ENCODE results near the gene NIPSNAP3A.

The NIPSNAP3A gene

DNA sequence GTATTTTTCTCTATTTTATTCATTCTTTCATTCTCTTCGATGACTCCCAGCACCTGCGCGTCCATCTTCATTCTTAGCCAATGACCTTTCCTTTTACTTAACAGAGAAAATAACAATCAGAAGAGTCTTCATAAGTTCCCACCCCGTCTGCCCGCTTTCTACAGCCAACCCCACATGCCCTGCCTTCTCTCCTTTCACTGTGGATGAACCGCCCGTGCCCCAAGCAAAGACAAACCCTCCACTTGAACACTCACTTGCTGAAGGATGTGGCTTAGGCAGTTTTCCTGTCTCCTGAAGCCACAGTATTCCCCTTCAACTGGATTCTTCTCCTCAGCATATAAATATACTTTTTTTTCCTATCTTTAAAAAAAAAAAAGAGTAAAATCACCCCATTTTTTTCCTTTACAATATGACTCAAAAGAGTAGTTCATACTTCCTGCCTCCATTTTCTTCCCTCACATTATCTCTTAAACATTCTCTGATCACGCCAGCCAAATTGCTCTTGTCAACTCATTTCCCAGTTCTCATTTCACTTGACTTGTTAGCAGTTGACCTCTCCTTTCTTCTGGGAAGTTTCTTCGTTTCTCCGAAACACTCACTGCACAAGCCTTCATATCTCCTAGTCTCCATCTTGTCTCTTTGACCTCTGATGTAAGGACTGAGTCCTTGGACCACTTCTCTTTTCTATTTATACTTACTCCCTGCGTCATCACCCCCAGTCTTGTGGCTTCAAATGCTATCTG is 27.5 kb downstream of the NIPSNAP3A start:
- no peak for DNase-seq

DNA sequence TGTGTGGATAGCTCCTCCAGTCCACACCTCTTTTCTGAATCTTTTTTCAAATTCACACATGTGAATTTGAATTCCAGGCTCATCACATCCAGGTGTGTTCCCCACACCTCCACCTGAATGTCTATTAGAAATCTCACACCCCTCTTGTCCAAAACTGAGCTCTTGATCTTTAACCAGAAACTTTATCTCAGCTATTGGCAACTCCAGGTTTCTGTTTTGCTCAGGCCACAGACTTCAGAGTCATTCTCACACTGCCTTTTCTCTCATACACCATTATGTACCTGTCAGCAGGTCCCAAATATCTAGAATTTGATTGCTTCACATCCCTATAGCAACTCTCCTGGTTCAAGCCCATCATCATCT is 28.1 kb downstream of the NIPSNAP3A start:
- no peak for DNase-seq

GRCh38 chr9:104775976-104776375 is 28.5 kb downstream of the NIPSNAP3A start:
- no peak for DNase-seq

GRCh38 chr9:104776797-104777196 is 29.3 kb downstream of the NIPSNAP3A start:
- no peak for DNase-seq

- no peak for DNase-seq
Observed at GRCh38 chr9:104778802-104779201, 31.3 kb downstream of the NIPSNAP3A start.

DNA sequence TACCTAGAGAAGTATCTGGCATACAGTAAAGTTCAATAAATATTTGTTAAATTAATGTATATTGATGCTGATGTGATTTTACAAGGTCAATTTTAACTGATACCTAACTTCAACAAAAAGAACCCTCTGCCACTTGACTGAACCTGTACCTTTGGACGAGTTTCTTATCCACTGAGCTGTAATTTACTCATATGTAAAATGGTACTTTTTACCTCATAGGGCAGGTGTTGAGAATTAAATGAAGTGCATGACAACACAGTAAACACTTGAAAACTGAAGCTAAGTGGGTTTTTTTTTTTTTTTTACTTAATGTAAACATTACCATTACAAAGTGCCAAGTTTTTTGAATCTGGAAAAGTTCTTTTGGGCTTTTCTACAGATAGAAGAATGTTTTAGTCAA is 31.9 kb downstream of the NIPSNAP3A start:
- DNase-seq, result no peak

DNA sequence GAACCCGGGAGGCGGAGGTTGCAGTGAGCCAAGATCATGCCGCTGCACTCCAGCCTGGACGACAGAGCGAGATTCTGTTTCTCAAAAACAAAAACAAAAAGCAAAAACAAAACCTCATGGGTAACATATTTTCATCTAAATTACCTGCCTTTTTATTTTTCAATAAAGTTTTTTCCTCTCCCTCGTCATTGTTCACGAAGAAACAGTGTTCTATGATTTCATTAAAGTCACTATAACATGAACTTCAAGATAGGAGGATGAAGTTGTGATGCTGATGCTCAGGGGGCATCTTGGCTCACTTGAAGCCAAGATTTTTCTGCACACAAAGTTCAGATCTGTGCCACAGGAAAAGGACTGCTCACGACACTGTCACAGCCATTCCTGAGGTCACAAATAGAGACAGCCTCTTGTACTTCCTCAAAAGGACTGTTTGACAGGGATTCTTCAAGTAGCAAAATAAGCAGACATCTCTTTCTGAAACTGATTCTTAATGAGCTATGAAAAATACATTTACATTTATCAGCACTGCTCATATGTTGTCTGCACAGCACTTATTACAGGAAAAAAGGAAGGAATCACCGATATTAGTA is 32.6 kb downstream of the NIPSNAP3A start:
- DNase-seq, result no peak

DNA sequence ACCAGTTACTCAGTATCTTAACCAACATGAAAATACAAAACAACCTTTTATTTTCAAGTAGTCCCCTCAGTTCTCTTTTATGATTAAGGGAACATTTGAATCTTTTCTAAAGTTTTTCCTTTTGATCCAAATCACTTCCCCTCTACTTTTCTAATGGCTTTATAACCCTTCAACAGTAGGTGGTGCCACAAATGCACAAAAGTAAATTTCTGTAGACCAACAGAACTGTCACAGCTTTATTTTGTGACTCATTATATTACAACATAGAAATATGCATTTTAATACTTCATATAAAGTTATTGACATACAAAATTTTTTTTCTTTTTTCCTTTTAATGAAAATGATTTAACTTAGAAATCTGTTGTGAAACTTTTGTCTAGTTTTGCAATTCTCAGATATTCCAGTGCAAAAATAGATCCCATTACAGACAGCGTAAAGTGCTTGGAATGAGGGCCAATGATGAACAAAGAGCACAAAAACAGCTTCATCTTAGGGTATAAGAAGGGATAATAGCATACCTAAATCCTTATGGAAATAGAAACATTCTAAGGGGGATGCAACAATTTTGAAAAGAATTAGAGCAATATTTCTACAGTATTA is 33.4 kb downstream of the NIPSNAP3A start:
- no peak for DNase-seq

- DNase-seq, result no peak
Observed at GRCh38 chr9:104783588-104783987, 36.1 kb downstream of the NIPSNAP3A start.

GRCh38 chr9:104784098-104784497 is 36.6 kb downstream of the NIPSNAP3A start:
- DNase-seq, result no peak

GRCh38 chr9:104786293-104786692 is 38.8 kb downstream of the NIPSNAP3A start:
- DNase-seq, result no peak

DNA sequence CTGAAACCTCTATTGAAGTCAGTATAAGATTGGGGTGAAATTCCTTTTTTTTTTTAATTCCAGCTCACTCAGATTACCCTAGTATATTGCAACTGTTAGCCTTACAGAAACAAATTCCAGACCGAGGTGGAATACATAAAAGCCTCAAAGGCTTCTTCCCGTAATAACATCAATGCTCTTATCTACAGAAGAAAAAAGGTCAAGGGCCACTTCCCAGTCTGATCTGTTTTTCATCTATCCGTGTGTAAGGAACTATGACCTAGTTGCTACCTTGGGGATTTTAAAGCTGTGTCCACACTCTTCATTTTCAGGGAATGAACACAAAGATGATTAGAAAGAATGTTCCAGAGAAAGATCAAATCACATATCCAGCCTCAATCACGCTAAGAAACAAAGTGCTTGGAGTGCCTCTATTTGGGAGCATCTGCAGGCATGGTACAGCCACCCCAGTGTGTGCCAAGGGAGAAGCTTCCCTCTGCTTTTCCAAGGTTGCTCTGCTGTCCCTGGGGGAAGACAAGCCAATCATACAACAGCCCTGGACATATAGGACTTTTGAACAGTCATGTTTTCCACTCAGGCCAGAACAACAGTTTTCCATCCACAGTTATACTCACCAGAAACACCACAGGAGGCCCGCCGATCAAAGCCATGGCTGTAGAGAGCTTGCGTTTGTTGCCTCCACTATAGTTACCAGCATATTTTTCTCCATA is 40.0 kb downstream of the NIPSNAP3A start:
- DNase-seq, result no peak

DNA sequence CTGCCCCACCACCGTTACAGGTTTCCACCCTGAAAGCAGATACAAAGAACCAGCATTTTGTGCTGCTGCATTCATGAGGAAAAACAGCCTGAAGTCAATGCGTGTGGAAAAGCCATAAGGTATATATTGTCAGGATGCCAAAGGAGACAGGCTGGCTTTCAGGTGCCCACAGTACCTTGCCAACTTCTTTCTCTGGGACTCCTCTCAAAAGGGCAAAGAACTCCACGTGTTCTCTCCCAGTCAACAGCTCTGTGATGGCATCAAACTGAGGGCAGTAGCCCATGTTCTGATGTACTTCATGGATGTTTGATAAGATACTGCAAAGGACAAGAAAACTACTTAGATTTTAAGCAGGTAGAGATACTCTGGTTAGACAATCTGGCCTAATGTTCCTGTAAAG is 40.8 kb downstream of the NIPSNAP3A start:
- no peak for DNase-seq

DNA sequence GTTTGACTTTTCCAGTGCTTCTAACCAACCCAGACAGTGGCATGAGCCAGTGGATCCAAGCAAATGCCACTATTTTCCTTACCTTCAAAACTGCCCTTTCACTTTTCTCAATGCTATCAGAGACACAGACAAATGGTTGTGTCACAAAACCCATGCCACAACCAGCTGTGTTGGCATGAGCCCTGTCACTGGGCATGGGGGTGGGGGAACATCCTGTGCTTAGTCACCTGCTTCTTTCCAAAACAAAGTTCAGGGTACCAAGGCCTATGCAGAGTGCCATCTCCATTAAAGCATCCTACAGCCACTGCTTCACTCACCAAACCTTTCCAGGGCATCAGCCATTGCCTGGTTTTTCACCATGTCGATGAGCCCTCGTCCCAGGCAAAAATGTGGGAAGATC is 46.6 kb downstream of the NIPSNAP3A start:
- DNase-seq, result no peak

DNA sequence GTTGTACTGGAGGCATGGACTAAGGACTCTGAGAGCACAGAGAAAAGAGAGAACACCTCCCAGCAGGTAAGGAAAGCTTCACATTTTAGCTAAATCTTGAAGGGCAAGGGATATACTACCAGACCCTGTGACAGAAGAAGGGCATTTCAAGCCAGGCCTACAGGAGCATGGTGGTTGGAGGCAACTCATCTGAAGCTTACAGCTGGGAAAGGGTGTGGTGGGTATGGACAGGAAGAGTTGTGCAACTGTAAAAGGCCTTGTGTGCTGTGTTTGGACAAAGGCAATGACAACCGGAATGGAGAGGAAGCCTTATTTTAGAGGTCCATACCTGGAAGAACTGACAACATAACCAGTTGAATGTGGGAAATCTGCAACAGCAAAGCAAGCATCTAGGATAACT is 47.6 kb downstream of the NIPSNAP3A start:
- DNase-seq, result no peak

DNA sequence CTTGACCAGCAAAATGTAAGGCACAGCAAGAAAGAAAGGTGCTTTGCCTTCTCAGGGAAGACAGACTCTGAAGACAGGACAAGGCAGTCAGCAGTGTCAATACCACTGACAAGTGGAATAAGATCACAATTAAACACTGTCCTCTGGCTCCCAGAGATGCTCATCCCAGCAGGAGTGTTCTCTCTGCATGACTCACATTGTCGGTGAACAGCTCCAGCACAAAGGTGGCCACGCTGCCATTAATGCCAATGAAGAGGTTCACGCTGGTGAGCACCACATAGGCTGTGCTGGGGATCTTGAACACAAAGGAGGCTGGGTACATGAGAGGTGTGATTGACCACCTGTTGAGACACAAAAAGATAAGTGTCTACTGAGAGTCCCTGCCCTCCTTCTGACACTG is 48.4 kb downstream of the NIPSNAP3A start:
- no peak for DNase-seq

DNA sequence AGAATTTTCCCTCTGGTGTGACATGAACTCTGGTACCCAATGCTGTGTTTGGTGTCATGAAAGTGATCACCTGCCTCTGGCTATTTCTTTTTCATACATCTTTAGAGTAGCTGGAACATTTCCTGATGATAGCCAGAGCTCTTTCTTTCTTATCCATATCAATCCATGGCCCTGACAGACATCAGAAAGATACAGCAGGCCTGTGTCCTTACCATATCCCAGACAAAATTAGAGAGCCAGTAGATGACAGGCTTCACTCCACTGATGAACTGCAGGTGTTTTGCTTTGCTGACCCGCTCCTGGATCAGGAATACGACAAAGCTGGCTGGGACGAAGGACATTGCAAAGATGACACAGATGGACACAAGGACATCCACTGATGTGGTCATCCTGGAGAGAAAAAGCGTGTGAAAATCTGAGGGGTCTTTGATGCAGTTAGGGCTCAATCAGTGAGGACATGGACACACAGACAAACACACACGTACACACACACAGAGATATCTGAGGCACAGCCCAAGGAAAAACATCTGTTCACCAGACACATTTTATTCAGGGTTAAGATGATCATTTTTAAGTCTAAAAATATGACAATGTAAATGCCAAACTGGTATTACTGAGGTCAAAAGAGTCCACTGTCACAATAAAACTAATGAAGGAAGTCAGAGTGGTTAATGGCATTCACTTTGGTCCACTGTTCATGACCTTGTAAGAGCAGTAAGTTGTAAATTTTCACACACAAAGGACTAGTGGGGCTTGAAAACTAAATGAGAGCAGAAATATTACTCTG is 50.9 kb downstream of the NIPSNAP3A start:
- DNase-seq, result no peak

GRCh38 chr9:104800068-104800785 is 52.7 kb downstream of the NIPSNAP3A start:
- DNase-seq, result no peak

DNA sequence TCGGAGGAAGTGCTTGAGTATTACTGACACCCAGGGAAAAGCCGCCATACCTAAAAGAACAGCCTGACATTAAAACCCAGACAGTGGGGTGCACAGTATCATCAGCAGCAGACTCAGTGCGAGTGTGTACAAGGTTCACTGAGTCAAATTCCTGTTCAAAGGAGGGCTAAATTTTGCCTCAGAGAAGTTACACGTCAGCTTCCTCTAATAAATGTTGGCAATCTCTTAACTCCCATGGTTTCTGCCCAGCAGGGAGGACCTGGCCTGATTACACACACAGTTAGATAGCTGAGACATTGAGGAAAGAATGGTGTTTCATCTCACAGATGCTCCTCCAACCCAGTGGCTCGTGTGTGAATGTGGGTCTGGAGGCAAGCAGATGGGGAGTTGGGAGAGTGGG is 54.6 kb downstream of the NIPSNAP3A start:
- no peak for DNase-seq

DNA sequence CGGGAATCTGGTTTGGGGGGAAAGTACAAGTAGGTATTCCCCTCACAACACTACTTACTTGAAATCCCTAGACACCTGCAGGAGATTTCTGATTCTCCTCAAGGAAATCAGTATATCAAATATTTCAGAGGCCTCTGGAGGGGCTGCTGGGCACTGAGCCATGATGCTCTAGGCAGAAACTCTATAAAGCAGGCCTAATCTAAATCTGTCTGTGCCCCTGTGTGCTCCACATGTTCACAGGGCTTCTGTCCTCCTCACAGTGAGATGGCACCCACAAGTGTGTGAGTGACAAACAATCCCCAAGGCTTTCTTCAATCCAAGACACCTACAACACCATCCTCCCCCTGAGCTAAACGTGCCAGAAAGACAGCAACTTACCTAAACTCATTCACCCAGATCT is 55.4 kb downstream of the NIPSNAP3A start:
- DNase-seq, result no peak

DNA sequence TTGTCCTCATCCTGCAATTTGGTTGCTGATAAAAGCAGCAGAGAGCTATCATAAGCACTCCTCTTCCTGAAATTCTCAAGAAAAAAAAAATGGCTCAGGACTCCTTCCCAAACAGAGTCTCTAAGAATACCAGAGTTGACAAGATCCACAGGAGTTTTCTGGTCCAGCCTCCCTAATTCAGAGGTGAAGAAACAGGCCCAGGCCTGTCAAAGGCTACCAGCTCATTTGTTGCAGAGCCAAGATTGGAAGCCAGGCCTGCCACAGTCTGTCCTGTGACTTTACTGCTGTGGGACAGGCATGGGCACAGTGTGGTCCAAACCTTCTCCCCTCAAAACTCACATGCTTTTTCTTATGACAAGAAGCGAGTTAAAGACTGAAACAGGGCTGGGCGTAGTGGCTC is 58.0 kb downstream of the NIPSNAP3A start:
- no peak for DNase-seq

DNA sequence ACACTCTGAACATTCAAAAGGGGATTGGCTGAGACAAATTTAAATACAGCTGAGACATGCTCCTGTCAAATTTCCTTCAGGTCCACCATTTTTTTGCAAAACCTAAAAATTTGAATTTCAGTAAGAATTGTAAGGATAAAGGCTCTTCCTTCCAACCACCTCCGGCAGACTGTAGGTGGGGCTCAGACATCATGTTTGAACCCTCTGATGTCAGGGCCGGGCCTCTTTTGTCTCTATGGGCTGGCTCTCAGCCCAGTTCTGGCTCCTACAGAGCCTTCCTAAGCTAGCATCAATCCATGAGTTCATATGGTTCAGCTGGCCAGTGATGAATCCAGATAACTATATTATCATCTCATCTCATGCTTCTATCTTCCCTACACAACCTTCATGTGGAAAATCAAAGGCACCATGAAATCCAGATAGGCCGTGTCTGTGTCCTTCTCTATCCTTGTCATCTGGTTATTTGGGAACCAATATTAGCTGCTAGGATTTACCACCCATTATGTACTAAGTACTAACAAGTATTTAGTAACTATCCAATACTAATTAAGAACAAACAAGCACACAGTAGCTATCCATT is 60.6 kb downstream of the NIPSNAP3A start:
- DNase-seq, result no peak

All from NCI-H2227 treated with DMSO at 0.1 percent for 48 hours (cell line).